ENCODE results near the gene LIN7C. TPM values are rescaled to one million over a fixed set of nuclear protein-coding genes. Genes with fewer than 3 reads are reported as not detected.
"Not testable (repeated sequence)": the region's sequence is repeated elsewhere in the genome, so short reads cannot be mapped to it uniquely, and the experiment has no call there.

Gene LIN7C
- total RNA-seq, 2 experiments from 2014 or later, result 19.7 to 31.6 TPM

DNA sequence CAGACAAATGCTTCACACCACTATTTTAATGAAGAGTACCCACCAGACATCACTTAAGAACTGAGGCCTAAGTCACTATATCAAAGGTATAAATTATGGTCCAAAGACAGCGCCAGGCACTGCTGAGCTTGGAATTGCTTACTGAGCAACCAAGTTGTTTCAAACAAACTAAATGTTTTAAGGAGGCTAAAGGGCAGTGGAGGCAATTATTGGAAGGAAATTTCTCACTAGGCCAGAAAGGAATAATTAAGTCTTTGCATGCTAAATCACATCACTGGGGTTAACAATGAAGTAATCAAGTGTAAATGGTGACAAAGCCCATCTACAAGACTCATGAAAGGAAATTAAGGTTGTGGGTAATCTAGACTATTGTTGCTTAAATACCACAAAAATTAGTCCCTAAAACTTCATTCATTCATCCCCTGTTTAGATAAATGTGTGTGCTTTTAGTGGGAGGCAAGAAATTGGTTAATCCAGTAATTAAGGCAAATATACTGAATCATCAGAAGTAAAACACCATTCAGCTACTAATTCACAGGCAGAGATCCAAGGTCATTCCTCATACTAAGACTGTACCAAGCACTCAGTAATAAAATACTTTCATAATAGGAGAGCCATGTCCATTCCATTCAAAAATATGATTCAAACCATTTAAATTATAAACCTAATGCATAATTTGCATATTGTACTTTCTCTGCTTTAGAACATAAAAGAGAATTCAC, 55.2 kb downstream of the LIN7C start:
- DNase-seq (ENCODE audit: low spot score), result no peak
- H3K9me2 ChIP-seq (ENCODE audit: insufficient read depth, low read length), result no peaks in the 10 kb centered on the region
- H2AFZ ChIP-seq (ENCODE audit: low read length), result no peak overlapping the region
- H3K4me3 ChIP-seq (ENCODE audit: low read depth, low read length, poor library complexity, severe bottlenecking), result no peak overlapping the region
- H3K9me3 ChIP-seq (ENCODE audit: low read length), result no peaks in the 10 kb centered on the region
- H4K20me1 ChIP-seq (ENCODE audit: insufficient read depth, low read length), result no peaks in the 10 kb centered on the region
- H3K27ac ChIP-seq (ENCODE audit: low read depth, low read length, poor library complexity, severe bottlenecking), result no peak overlapping the region
- CTCF ChIA-PET (ENCODE audit: unreplicated experiment), result no interaction called here
- no peaks in the 10 kb centered on the region for H3K4me1 ChIP-seq (ENCODE audit: insufficient read depth, low read length, poor library complexity, severe bottlenecking)
- H3K4me2 ChIP-seq (ENCODE audit: low read length), result no peak overlapping the region
- intact Hi-C loops (cut with micrococcal nuclease; ENCODE audit: unreplicated experiment), result no loop called here
- TF ChIP-seq EZH2phosphoT487 (IDR thresholded peaks at IDR 0.05; ENCODE audit: borderline replicate concordance, low read depth, low read length), result no peak
- TF ChIP-seq, protein P1, sequence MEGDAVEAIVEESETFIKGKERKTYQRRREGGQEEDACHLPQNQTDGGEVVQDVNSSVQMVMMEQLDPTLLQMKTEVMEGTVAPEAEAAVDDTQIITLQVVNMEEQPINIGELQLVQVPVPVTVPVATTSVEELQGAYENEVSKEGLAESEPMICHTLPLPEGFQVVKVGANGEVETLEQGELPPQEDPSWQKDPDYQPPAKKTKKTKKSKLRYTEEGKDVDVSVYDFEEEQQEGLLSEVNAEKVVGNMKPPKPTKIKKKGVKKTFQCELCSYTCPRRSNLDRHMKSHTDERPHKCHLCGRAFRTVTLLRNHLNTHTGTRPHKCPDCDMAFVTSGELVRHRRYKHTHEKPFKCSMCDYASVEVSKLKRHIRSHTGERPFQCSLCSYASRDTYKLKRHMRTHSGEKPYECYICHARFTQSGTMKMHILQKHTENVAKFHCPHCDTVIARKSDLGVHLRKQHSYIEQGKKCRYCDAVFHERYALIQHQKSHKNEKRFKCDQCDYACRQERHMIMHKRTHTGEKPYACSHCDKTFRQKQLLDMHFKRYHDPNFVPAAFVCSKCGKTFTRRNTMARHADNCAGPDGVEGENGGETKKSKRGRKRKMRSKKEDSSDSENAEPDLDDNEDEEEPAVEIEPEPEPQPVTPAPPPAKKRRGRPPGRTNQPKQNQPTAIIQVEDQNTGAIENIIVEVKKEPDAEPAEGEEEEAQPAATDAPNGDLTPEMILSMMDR (conservative IDR thresholded peaks at IDR 0.05; ENCODE audit: low read length), result no peak
- POLR2A ChIA-PET, result no interaction called here
- BruUV-seq (replicated peaks), result no TSS peak
- H3K36me3 ChIP-seq (ENCODE audit: insufficient read depth, low read length), result no peaks in the 10 kb centered on the region
- no peaks in the 10 kb centered on the region for H3K79me2 ChIP-seq (ENCODE audit: insufficient read depth, low read depth, low read length)

DNA sequence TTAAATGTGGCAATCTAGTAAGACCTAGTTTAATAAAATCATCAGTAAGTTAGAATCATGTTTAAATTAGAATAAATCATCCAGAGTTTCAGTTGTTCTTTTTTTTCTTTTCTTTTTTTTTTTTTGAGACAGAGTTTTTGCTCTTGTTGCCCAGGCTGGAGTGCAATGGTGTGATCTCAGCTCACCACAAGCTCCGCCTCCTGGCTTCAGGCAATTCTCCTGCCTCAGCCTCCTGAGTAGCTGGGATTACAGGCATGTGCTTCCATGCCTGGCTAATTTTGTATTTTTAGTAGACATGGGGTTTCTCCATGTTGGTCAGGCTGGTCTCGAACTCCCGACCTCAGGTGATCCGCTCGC, 58.4 kb downstream of the LIN7C start:
- H2AFZ ChIP-seq (ENCODE audit: low read length); H3K36me3 ChIP-seq (ENCODE audit: insufficient read depth, low read length); H3K27ac ChIP-seq (ENCODE audit: low read depth, low read length, poor library complexity, severe bottlenecking); BruUV-seq (replicated peaks); CTCF ChIA-PET (ENCODE audit: unreplicated experiment); DNase-seq (ENCODE audit: low spot score); H3K4me3 ChIP-seq (ENCODE audit: low read depth, low read length, poor library complexity, severe bottlenecking); H4K20me1 ChIP-seq (ENCODE audit: insufficient read depth, low read length); H3K4me1 ChIP-seq (ENCODE audit: insufficient read depth, low read length, poor library complexity, severe bottlenecking); H3K79me2 ChIP-seq (ENCODE audit: insufficient read depth, low read depth, low read length); H3K4me2 ChIP-seq (ENCODE audit: low read length); H3K9me2 ChIP-seq (ENCODE audit: insufficient read depth, low read length); H3K9me3 ChIP-seq (ENCODE audit: low read length); intact Hi-C loops (cut with micrococcal nuclease; ENCODE audit: unreplicated experiment): not testable (repeated sequence)
- POLR2A ChIA-PET, result interaction anchor here (1.1 kb wide), 1 partner anchor 35 kb away, joined by 4 read pairs; no protein-coding TSS in a partner anchor

DNA sequence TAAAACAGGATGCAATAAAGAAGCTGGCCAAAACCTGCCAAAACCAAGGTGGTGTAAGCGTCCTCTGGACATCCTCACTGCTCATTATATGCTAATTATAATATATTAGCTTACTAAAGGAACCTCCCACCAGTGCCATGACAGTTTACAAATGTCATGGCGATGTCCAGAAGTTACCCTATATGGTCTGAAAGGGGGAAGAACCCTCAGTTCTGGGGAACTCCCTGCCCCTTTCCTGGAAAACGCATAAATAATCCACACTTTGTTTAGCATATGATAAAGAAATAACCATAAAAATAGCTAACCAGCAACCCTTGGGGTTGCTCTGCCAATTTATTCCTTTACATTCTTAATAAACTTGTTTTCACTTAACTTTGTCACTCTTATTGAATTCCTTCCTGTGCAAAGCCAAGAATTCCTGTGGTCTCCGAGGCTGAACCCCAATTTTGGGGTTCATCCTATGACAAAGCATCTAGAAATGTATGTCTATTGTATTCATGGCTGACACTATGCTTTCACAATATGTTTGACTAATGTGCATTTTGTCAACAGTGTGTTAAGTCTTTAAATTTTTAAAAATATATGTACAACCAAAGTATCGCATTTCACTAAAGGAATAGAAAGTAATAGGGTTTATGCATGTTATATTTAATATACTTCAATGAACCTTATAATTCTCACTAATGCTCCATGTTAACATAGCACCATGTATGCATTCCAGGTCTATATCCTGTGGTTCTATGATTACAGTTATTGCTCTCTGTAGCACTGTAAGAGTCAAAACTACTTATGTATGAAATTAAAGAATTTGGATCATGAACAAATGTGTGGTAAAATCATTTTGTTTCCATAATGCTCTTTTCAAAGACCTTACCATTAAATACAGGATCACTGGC, 59.0 kb downstream of the LIN7C start:
- no peak for DNase-seq (ENCODE audit: low spot score)
- no peak for TF ChIP-seq EZH2phosphoT487 (IDR thresholded peaks at IDR 0.05; ENCODE audit: borderline replicate concordance, low read depth, low read length)
- TF ChIP-seq, protein P1 (conservative IDR thresholded peaks at IDR 0.05; ENCODE audit: low read length), result no peak
- H3K4me1 ChIP-seq (ENCODE audit: insufficient read depth, low read length, poor library complexity, severe bottlenecking), result no peaks in the 10 kb centered on the region
- H3K9me3 ChIP-seq (ENCODE audit: low read length), result no peaks in the 10 kb centered on the region
- H3K4me2 ChIP-seq (ENCODE audit: low read length), result no peak overlapping the region
- H3K36me3 ChIP-seq (ENCODE audit: insufficient read depth, low read length), result no peaks in the 10 kb centered on the region
- intact Hi-C loops (cut with micrococcal nuclease; ENCODE audit: unreplicated experiment), result no loop called here
- POLR2A ChIA-PET, result no interaction called here
- no peak overlapping the region for H2AFZ ChIP-seq (ENCODE audit: low read length)
- H3K27ac ChIP-seq (ENCODE audit: low read depth, low read length, poor library complexity, severe bottlenecking), result no peak overlapping the region
- H3K4me3 ChIP-seq (ENCODE audit: low read depth, low read length, poor library complexity, severe bottlenecking), result no peak overlapping the region
- H3K79me2 ChIP-seq (ENCODE audit: insufficient read depth, low read depth, low read length), result no peaks in the 10 kb centered on the region
- no peaks in the 10 kb centered on the region for H3K9me2 ChIP-seq (ENCODE audit: insufficient read depth, low read length)
- BruUV-seq (replicated peaks), result no TSS peak
- no peaks in the 10 kb centered on the region for H4K20me1 ChIP-seq (ENCODE audit: insufficient read depth, low read length)
- CTCF ChIA-PET (ENCODE audit: unreplicated experiment), result no interaction called here
